A204.1 (cell line): ENCODE results near the gene ITGA2.

Source experiments
- FAIRE-seq: peaks from 2 replicates; lab custom pipeline; 2012; peaks lifted over from hg19 to GRCh38; lab: Jason Lieb, UNC

Gene ITGA2

DNA sequence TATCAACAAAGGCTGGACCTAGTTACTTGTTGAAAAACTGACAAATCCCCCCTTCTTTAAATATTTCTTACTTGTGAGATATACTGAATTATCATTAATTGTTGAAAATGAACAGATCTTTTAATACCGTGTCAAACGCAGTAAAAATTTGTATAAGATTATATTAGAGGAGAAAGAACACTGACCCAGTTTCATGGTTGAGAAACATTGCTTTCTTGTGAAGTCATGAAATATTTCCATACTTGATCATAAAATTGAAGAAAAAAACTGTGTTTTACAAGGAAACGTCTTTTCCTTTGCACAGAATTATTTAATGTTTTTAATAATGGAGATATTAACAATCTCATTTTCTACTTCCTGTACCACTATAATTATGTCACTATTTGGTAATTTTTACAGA, 74.6 kb downstream of the ITGA2 start:
- no peak for FAIRE-seq

DNA sequence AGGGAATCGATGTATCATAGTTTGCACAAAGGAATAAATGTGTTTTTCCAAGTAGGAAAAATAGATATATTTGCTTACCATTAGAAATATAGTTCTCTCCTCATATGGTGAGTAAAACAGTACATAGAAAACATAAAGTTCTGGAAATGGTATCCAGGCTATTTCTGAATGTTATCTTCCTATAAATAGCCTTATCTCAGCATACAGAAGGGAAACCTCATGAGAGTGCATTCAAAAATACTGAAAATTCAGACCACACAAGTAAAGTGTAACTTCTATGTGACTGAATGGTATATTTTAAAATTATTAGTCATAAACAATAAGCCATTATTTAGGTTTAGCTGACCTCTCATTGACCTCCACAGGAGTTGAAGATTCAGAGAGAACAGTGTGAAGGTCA, 76.9 kb downstream of the ITGA2 start:
- no peak for FAIRE-seq

DNA sequence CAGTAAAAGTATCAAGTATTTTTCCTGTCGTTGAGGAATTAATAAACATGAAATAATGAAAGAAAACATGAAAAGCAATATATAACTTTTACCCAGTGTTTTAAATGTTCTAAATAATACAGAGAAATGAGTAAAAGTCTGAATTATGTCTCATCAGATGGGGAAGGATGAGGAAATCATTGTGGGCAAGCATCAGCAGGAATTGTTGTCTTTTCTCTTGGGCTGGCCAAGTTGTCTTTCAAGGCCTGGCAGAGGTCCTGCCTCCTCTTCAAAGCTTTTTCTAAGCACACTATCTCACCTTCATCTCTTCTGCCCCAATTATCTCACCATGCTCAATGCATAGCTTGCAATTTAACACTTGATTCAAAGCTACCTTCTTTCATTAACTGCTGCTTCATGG, 78.5 kb downstream of the ITGA2 start:
- no peak for FAIRE-seq

DNA sequence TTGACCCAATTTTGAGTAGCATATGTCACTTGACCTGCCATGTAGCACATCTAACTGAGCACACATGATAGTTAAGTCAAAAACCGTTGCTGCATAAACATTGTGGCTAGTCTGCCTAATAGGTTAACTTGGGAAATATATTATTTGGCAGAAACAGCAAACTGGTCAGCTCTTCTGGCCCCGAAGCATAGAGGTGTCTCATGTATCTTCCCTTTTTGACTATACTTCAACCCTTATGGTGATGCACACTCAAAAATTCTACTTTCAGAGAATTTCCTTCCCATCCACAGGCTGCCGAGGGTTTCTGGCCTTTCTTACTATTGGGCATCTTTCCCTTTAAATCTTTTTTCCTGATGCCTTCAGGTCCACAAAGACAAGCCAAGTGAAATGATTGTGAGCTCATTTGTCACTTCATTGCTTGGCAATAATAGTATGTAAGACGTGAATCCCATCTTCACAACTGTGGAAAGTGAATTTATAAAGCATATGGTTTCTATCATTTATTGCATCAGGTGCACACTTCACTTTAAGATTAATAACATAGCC, 79.2 kb downstream of the ITGA2 start:
- no peak for FAIRE-seq

DNA sequence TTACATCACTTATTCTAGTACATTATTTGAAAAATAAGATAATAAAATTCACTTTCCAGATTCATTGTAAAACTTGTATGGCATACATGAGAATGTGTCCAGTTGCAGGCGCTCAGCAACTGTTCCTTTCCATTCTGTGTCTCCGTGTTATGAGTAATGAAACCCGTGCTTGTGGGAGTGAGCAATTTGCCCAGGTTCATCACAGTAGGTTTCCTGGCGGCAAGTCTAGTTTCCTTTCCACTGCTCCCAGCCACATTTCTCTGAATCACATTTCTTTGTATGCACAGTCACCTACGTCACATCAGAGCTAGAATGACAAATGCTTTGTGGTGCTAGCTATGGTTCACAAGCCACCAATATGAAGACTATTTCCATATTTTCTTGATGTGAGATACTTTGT, 80.5 kb downstream of the ITGA2 start:
- no peak for FAIRE-seq

DNA sequence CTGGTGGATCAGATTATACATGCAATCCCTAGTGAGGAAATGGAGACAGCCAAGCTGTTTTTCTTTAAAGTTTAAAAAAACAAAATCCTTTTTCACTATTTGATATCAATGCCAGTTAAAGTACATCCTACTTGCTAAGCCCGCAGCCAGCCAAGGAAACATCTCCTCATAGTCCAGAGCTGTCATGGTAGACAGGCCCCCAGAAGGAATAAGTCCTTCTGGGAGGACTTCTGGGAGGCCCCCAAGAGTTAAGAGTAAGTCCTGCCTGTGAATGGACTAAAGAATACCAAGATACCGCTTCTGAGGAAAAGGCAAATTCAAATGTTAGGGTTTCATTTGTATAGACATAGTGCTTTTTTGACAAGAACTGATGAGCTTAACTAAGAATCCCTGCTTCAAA, 82.1 kb downstream of the ITGA2 start:
- FAIRE-seq: no peak

DNA sequence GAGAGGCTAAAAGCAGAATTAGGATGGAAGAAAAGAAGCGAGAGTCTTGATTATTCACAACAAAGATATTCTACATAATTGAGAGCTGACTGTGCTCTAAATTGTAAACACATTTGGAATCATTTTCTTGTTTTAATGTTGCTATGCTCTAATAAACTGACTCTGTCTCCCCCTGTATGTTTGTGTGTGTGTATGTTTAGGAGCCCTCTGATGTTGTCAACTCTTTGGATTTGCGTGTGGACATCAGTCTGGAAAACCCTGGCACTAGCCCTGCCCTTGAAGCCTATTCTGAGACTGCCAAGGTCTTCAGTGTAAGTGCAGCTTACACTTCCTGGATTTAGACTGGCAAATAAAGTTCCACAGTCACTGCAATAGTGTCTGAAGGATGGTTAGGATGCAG, 82.6 kb downstream of the ITGA2 start:
- no peak for FAIRE-seq

DNA sequence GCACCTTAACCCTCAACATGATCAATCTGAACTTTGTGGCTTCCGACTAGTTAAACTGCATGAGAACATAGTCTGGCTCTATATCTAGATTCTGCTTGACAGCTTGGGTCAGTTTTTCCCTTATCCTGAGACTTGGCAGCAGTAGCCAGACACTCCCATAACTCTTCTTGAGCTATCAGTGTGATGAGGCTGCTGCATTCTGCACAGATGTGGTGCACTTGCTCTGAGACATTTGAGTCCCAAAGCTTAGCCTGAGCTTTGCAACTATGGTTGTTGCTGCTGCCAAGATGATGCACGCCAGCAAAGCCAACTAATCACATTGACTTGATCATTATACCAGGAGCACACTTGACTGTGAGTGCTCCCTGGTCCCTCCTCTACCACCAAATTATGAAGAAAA, 84.2 kb downstream of the ITGA2 start:
- FAIRE-seq: no peak

DNA sequence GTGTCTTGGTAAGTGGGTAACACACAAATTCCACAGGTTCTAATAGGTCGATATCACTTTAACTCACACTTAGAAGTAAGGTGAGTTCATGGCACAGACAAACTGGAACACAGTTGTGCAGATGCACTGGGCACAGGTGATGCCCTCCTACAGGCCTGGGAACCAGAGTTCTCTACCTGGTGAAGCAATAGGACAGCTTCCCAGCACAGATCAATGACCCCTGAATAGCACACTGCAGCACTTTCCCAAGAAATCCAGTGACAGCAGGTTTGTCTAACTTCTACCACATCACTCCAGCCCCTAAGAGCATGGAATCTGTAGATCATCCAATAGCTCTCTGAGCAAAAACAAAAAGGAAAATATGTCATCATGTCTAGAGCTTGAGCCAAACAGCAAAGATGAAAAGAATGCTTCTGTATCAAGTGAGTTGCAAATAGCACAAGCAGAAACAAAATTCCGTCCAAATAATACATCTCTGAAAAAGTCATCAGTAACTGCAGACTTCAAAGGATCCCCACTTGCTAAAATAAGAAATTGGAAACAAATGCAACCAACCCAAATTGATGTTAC, 86.9 kb downstream of the ITGA2 start:
- FAIRE-seq: no peak

DNA sequence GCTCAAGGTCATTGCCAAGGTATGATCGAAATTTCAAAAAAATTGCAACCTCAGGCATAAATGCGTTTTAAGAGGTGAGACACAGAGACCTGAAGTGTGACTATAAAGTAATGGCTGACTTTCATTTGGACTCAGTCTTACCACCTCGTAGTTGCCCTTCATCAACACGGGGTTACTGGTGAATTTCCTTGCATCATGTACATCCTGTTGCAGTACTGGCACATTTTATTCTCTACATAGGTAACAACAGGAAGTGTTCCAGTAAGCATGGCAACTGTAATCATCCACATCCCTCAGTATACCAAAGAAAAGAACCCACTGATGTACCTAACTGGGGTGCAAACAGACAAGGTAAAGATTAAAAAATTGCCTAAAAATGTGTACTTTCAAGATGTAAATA, 91.1 kb downstream of the ITGA2 start:
- no peak for FAIRE-seq

DNA sequence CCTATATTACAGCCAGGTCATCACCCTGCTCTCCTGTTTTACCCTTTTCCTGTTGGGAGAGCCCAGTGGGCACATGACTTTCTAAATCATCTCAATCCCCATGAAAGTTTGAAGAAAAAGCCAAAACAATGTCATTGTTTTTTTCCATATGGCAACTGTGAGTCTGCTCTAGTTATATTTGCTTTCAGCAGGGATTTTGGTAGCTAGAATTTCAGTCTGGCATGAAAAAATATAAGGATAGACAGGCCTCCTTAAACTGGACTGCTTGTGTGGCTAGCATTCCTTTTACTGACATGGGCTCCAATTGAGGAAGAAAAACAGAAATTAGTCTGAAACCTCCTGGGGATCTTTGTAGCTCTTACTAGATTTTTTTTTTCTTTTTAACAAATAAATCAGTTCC, 94.8 kb downstream of the ITGA2 start:
- no peak for FAIRE-seq

DNA sequence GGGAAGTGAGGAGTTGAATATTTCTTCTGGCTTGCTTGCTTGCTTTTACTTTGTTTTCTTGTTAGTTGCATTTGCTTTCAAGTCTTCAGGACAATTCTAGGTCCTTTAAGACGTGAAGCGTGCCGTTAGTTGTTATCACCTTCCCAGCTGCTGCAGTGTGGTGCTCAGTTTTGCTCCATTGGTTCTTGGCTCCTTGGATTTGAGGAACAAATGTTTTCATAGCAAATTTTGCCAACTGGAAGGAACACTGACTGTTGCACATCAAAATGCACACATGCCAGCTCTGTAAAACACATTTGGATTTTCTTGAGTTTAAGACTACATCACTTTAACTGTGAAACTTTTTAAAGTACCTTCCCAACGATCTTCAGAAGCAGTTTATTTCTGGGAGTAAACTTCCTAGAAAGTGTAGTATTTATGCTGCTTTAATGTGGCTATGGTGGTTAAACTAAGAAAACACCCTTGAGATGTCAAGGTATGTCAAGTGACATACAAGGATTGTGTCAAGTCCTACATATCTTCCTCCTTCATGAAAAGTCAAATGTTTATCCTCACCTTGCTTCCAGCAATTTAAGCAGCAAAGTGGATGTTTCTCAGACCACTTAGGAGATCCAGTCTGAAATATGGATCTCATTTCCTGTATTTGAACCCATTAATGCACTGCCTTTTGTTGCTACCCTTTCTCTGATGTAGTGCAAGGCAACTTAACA, 95.5 kb downstream of the ITGA2 start:
- FAIRE-seq: no peak

DNA sequence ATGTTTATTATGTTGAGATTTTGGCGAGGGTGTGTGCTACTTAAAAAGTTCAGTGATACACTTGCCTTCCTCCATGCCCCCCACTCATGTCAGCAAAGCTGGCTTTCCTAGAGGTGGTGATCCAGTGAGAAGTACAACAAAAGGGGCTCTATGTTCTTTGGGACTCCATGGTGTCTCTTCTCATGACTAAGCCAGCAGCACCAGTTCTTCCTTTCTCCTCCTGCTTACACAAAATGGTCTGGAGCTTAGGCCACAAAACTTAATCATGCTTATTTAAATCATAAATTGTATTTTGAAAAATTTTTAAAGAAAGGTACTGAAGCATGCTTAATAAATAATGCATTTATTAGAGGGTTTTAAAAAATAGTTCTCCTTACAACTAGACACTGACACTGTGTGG, 98.0 kb downstream of the ITGA2 start:
- FAIRE-seq: no peak

DNA sequence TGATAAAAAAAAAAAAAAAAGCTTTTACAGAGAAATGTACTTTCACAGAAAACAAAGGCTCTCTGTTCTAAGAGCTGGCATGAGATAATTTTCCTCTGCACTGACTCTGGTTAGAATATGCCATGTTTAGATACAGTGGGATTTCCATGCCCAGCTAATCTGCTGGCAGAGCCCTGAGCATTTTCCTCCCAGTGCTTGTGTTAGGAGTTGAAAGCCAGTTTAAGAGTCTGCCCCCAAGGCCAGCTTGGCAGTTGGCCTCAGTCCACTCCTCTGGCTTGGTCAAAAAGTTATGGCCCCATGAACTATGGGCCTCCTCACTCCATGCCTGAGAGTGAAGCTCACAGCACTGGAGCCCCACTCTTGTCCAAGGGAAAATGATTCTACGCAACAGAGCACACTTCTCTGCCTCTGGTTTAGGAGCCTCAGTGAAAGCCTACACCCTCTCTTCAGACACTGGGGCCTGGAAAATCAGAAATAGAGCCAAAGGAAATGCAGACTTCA, 98.5 kb downstream of the ITGA2 start:
- FAIRE-seq: no peak

DNA sequence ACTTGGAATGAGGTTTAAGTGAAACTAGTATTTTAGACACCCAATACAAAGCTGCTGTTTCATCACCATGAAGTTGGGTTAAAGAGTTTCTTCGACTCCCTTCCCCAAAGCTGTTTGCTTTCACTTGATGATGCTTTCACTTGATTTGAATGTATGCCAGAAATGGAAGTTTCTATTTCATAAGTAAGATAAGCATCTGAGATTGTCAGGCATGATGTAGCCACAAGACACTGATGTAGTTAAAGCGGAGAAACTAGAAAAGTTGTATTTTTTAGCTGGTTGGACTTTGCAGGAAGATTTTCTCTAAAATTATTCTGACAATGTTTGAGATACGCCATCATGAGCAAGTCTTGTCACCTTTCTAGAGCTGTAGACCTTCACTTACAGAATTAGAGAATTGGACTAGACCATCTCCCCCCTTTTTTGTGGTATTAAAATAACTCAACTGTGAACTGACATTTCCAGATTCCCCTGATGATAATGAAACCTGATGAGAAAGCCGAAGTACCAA, 100.4 kb downstream of the ITGA2 start:
- FAIRE-seq: no peak

DNA sequence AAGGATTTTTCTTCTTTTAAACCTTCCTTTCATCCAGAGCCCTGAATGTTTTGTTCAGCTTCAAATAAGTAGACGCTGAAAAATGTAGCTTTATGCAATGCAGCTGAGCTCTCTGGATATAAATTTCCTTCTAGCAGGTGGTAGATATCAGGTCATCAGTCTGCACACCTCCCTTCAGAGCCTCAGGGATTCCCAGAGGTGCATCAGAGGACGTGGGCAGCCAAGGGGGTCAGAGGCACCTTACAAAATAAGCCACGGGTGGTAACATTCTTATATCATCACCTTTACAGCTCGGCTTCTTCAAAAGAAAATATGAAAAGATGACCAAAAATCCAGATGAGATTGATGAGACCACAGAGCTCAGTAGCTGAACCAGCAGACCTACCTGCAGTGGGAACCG, 101.1 kb downstream of the ITGA2 start:
- FAIRE-seq: no peak

DNA sequence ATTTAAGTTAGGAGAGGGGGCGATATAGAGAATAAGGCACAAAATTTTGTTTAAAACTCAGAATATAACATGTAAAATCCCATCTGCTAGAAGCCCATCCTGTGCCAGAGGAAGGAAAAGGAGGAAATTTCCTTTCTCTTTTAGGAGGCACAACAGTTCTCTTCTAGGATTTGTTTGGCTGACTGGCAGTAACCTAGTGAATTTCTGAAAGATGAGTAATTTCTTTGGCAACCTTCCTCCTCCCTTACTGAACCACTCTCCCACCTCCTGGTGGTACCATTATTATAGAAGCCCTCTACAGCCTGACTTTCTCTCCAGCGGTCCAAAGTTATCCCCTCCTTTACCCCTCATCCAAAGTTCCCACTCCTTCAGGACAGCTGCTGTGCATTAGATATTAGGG, 102.1 kb downstream of the ITGA2 start:
- no peak for FAIRE-seq

DNA sequence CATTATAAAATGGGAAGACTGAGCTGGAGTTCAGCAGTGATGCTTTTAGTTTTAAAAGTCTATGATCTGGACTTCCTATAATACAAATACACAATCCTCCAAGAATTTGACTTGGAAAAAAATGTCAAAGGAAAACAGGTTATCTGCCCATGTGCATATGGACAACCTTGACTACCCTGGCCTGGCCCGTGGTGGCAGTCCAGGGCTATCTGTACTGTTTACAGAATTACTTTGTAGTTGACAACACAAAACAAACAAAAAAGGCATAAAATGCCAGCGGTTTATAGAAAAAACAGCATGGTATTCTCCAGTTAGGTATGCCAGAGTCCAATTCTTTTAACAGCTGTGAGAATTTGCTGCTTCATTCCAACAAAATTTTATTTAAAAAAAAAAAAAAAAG, 103.1 kb downstream of the ITGA2 start:
- no peak for FAIRE-seq

DNA sequence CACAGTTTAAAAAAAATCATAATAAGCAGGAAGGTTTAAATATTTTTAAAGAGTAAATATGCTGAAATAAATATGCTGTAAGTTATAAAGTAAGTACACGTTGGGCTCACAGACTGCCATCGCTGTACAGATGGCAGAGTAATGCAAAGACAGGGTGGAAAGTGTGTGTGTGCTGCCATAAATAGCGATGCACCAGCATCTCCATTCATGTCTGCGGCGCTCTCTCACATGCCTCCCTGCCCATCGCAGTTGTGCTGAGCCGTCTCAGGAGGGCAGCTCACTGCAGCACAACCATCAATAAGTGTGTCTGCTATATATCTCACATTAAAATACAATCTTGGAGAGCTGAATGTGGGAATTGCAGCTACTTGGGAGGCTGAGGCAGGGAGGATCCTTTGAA, 106.1 kb downstream of the ITGA2 start:
- FAIRE-seq: no peak

DNA sequence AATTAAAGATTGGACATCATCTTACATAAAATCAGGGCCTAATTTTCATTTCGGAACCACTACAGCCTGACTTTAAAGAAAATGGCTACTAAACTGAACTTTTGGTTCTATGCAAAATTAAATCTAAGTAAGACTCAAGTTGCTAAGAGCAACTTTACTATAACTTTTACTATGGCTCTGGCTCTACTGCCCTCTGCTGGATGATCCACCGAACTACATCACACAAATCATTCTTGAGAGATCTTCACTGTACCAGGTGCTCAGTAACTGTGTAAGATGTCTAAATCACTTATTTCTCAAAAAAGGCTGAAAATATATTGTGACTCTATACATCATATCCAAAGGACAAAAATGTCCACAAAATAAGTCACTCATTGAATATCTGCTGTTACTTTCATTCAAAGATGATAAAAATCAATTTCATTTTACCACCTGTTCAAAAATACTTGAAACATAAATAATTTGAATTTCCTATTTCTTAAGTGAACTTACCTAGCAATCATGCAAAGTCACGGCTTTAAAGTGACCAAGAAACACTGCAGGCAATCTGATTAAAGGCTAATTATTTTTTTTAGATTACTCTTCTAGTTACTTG, 106.9 kb downstream of the ITGA2 start:
- FAIRE-seq: peak; percentile 94

DNA sequence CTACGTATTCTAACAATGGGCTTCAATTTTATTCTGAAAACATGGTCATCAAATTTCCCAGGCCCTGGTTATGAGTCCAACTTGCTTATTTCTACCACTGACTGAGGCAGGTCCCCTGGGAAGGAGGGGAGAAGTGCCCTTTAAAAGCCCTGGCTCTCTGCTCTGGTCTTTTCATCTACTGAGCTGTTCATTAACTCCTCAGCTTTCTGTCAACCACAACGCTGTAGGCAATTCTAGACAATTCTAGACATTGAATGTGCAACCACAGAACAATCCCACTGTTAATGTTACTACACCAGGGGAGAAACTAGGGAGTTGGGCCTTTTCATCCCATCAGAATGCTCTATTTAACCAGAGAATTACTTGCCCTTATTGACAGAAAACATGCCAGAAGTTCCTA, 110.4 kb downstream of the ITGA2 start:
- FAIRE-seq: no peak

DNA sequence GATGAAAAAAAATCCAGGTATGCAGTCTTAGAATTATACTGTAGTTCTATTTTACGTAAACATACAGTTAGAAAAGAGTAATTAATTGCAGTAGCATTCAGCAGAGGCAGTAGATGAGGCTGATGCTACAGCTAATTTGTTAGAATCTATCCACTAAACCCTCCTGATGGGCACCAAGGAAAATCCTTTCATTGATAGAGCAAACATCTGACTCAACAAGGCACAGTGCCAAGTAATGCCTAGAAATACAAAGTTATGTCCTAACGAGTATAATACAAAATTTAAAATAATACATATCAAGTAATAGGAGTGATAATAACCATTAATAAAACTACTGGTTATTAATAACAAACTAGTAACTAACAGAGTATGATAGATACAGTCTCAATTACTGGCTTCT, 111.5 kb downstream of the ITGA2 start:
- no peak for FAIRE-seq

DNA sequence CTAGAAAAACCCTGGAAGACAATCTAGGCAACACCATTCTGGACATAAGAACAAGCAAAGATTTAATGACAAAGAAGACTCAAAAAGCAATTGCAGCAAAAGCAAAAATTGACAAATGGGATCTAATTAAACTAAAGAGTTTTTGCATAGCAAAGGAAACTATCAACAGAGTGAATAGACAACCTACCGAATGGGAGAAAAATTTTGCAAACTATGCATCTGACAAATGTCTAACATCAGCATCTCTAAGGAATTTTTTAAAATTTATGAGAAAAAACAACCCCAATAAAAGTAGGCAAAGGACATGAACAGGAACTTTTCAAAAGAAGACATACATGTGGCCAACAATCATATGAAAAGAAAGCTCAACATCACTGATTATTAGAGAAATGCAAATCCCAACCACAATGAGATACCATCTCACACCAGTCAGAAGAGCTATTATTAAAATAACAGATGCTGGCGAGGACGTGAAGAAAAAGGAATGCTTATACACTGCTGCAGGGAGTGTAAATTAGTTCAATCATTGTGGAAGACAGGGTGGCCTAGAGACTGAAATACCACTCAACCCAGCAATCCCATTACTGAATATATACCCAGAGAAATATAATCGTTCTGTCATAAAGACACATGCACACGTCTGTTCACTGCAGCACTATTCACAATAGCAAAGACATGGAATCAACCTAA, 116.6 kb downstream of the ITGA2 start:
- FAIRE-seq: no peak
